Activated CD4-positive, alpha-beta memory T cell treated with anti-CD3 and anti-CD28 coated beads, Interleukin-2, amount 10 ng/mL, durations not matched to agents 7 days and 5 days (primary cell): ENCODE data around the gene RNF223. TPM values are rescaled to one million over a fixed set of nuclear protein-coding genes. Genes with fewer than 3 reads are reported as not detected.
"Not testable (repeated sequence)": the region's sequence is repeated elsewhere in the genome, so short reads cannot be mapped to it uniquely, and the experiment has no call there.

Experiments
- CTCF ChIA-PET: fragments of 350-600 bp; sonication (Branson Sonifier 250); formaldehyde crosslinking; loops from one replicate; lab custom pipeline; 2021; ENCODE audit warnings: antibody characterized with exemption, inconsistent platforms; lab: Charles Lee
- POLR2A ChIA-PET: fragments of 350-600 bp; sonication (Branson Sonifier 250); formaldehyde crosslinking; loops from one replicate; lab custom pipeline; 2021; ENCODE audit warnings: antibody characterized with exemption; lab: Charles Lee
- DNase-seq: peaks from one replicate; pipeline ENCODE4 v3.0.0-alpha.2; 2020
- H3K27ac Mint-ChIP-seq: one replicate; pipeline ENCODE4 v1.8.0; 2021; ENCODE audit warnings: mild to moderate bottlenecking, mixed read lengths
- H3K27me3 Mint-ChIP-seq: one replicate; pipeline ENCODE4 v1.8.0; 2021; ENCODE audit warnings: mixed read lengths
- H3K36me3 Mint-ChIP-seq: one replicate; pipeline ENCODE4 v1.8.0; 2021; ENCODE audit warnings: low read depth, mixed read lengths
- H3K4me1 Mint-ChIP-seq: one replicate; pipeline ENCODE4 v1.8.0; 2021; ENCODE audit warnings: mixed read lengths
- H3K4me3 Mint-ChIP-seq: one replicate; pipeline ENCODE4 v1.8.0; 2021; ENCODE audit warnings: mild to moderate bottlenecking, mixed read lengths
- H3K9me3 Mint-ChIP-seq: one replicate; pipeline ENCODE4 v1.8.0; 2021; ENCODE audit warnings: mixed read lengths
- total RNA-seq, 2 experiments: library from RNA; stranded (reverse); gene quantifications; one replicate each; pipeline ENCODE4 v1.2.3, GENCODE V29; 2021

Gene RNF223
- total RNA-seq, 2 experiments from 2014 or later = not detected

- peaks cover 33% of the 10 kb centered on the region for H3K27me3 Mint-ChIP-seq
- H3K9me3 Mint-ChIP-seq = no peaks in the 10 kb centered on the region
- ChIA-PET POLR2A (interaction anchor here (1.4 to 3.1 kb wide), 2 partner anchors 24 to 25 kb away, joined by 3 to 25 read pairs; partner anchors contain the start of gene ISG15), CTCF (no interaction called here)
- no peak overlapping the region for H3K27ac Mint-ChIP-seq
- H3K4me3 Mint-ChIP-seq = no peak overlapping the region
- H3K4me1 Mint-ChIP-seq = peaks cover 20% of the 10 kb centered on the region
- DNase-seq = no peak
- no peaks in the 10 kb centered on the region for H3K36me3 Mint-ChIP-seq
These were observed 36.5 kb downstream of the RNF223 start for GRCh38 chr1:1037366-1038327.

GRCh38 chr1:1035291-1035943, 38.7 kb downstream of the RNF223 start:
- H3K27ac Mint-ChIP-seq = no peak overlapping the region
- peaks cover 25% of the 10 kb centered on the region for H3K4me1 Mint-ChIP-seq
- ChIA-PET CTCF (no interaction called here), POLR2A (no interaction called here)
- H3K4me3 Mint-ChIP-seq = no peak overlapping the region
- H3K36me3 Mint-ChIP-seq = no peaks in the 10 kb centered on the region
- H3K9me3 Mint-ChIP-seq = no peaks in the 10 kb centered on the region
- DNase-seq = no peak
- H3K27me3 Mint-ChIP-seq = peaks cover 39% of the 10 kb centered on the region

GRCh38 chr1:1034439-1034781, 39.7 kb downstream of the RNF223 start:
- ChIA-PET CTCF (no interaction called here), POLR2A (interaction anchor here (1.6 kb wide), 2 partner anchors 15 to 20 kb away, joined by 5 to 6 read pairs; partner anchors contain the start of gene ISG15)
- H3K4me1 Mint-ChIP-seq = peaks cover 18% of the 10 kb centered on the region
- H3K36me3 Mint-ChIP-seq = no peaks in the 10 kb centered on the region
- H3K4me3 Mint-ChIP-seq = peak overlapping the region; percentile 51
- H3K9me3 Mint-ChIP-seq = no peaks in the 10 kb centered on the region
- DNase-seq = no peak
- no peak overlapping the region for H3K27ac Mint-ChIP-seq
- peaks cover 35% of the 10 kb centered on the region for H3K27me3 Mint-ChIP-seq

- Mint-ChIP-seq H3K9me3 (no peaks in the 10 kb centered on the region), H3K36me3 (no peaks in the 10 kb centered on the region), H3K27ac (no peak overlapping the region), H3K4me3 (peak overlapping the region; percentile 51), H3K27me3 (peaks cover 31% of the 10 kb centered on the region), H3K4me1 (peaks cover 13% of the 10 kb centered on the region)
- CTCF ChIA-PET = interaction anchor here (1.0 to 1.6 kb wide), 3 partner anchors 82 to 338 kb away, joined by 4 to 5 read pairs (median 4); partner anchors contain the start of gene C1orf159
- no peak for DNase-seq
- POLR2A ChIA-PET = interaction anchor here (1.6 kb wide), 2 partner anchors 15 to 20 kb away, joined by 5 to 6 read pairs; partner anchors contain the start of gene ISG15
These were observed 40.2 kb downstream of the RNF223 start for GRCh38 chr1:1033731-1034438.

- Mint-ChIP-seq H3K9me3 (no peaks in the 10 kb centered on the region), H3K36me3 (no peaks in the 10 kb centered on the region), H3K27me3 (peaks cover 25% of the 10 kb centered on the region), H3K27ac (no peak overlapping the region), H3K4me3 (peak overlapping the region; percentile 39), H3K4me1 (peaks cover 8% of the 10 kb centered on the region)
- ChIA-PET POLR2A (interaction anchor here (1.6 kb wide), 2 partner anchors 14 to 19 kb away, joined by 5 to 6 read pairs; partner anchors contain the start of gene ISG15), CTCF (interaction anchor here (1.0 to 1.6 kb wide), 3 partner anchors 83 to 338 kb away, joined by 4 to 5 read pairs (median 4); partner anchors contain the start of gene C1orf159)
- peak; percentile 87 for DNase-seq
These were observed 41.0 kb downstream of the RNF223 start for GRCh38 chr1:1033009-1033587.

GRCh38 chr1:1032424-1032823, 41.7 kb downstream of the RNF223 start:
- H3K4me3 Mint-ChIP-seq = peak overlapping the region; percentile 46
- no peak for DNase-seq
- ChIA-PET CTCF (interaction anchor here (1.0 to 1.6 kb wide), 2 partner anchors 19 to 260 kb away, joined by 3 to 4 read pairs; partner anchors contain the start of gene ISG15), POLR2A (interaction anchor here (0.5 kb wide), 1 partner anchor 61 kb away, joined by 3 read pairs; no protein-coding TSS in a partner anchor)
- H3K27me3 Mint-ChIP-seq = peaks cover 22% of the 10 kb centered on the region
- H3K9me3 Mint-ChIP-seq = no peaks in the 10 kb centered on the region
- no peak overlapping the region for H3K27ac Mint-ChIP-seq
- H3K4me1 Mint-ChIP-seq = peaks cover 8% of the 10 kb centered on the region
- H3K36me3 Mint-ChIP-seq = no peaks in the 10 kb centered on the region

- ChIA-PET POLR2A (interaction anchor here (0.5 kb wide), 1 partner anchor 61 kb away, joined by 3 read pairs; no protein-coding TSS in a partner anchor), CTCF (interaction anchor here (0.8 to 1.6 kb wide), 4 partner anchors 9 to 260 kb away, joined by 3 to 4 read pairs (median 3); partner anchors contain the start of gene ISG15)
- H3K9me3 Mint-ChIP-seq = no peaks in the 10 kb centered on the region
- no peak overlapping the region for H3K4me3 Mint-ChIP-seq
- peaks cover 20% of the 10 kb centered on the region for H3K27me3 Mint-ChIP-seq
- peaks cover 8% of the 10 kb centered on the region for H3K4me1 Mint-ChIP-seq
- no peaks in the 10 kb centered on the region for H3K36me3 Mint-ChIP-seq
- DNase-seq = no peak
- H3K27ac Mint-ChIP-seq = no peak overlapping the region
These were observed 42.4 kb downstream of the RNF223 start for GRCh38 chr1:1031659-1032235.

- H3K27ac Mint-ChIP-seq, H3K4me3 Mint-ChIP-seq, POLR2A ChIA-PET, H3K9me3 Mint-ChIP-seq, H3K4me1 Mint-ChIP-seq, H3K36me3 Mint-ChIP-seq, DNase-seq: not testable (repeated sequence)
- peaks cover 19% of the 10 kb centered on the region for H3K27me3 Mint-ChIP-seq
- CTCF ChIA-PET = interaction anchor here (0.8 to 1.0 kb wide), 3 partner anchors 10 to 29 kb away, joined by 3 read pairs; partner anchors contain the start of gene ISG15
These were observed 43.0 kb downstream of the RNF223 start for GRCh38 chr1:1030867-1031658.

GRCh38 chr1:1027791-1028190, 46.3 kb downstream of the RNF223 start:
- POLR2A ChIA-PET = no interaction called here
- peaks cover 13% of the 10 kb centered on the region for H3K4me1 Mint-ChIP-seq
- DNase-seq = no peak
- no peaks in the 10 kb centered on the region for H3K36me3 Mint-ChIP-seq
- peaks cover 7% of the 10 kb centered on the region for H3K27me3 Mint-ChIP-seq
- no peak overlapping the region for H3K4me3 Mint-ChIP-seq
- no peak overlapping the region for H3K27ac Mint-ChIP-seq
- CTCF ChIA-PET = no interaction called here
- H3K9me3 Mint-ChIP-seq = no peaks in the 10 kb centered on the region

- Mint-ChIP-seq H3K36me3 (no peaks in the 10 kb centered on the region), H3K27me3 (peaks cover 9% of the 10 kb centered on the region), H3K4me3 (no peak overlapping the region), H3K9me3 (no peaks in the 10 kb centered on the region), H3K27ac (no peak overlapping the region), H3K4me1 (peaks cover 16% of the 10 kb centered on the region)
- ChIA-PET CTCF (no interaction called here), POLR2A (no interaction called here)
- DNase-seq = no peak
These were observed 47.3 kb downstream of the RNF223 start for GRCh38 chr1:1026599-1027413.
